ENCODE data around the gene CARS2. TPM values are rescaled to one million over a fixed set of nuclear protein-coding genes. Genes with fewer than 3 reads are reported as not detected.
"Not testable (repeated sequence)": the region's sequence is repeated elsewhere in the genome, so short reads cannot be mapped to it uniquely, and the experiment has no call there.

CARS2 gene
- total RNA-seq, 1 donor from 2014 or later, result 41.0 TPM

GRCh38 chr13:110699148-110700145, 6.5 kb downstream of the CARS2 start:
- no peaks in the 10 kb centered on the region for H3K9me3 ChIP-seq
- H3K4me1 ChIP-seq, result peaks cover 0 to 3% of the 10 kb centered on the region in 2 donors
- intact Hi-C loops (cut with DNase I), result no loop called here
- H3K27me3 ChIP-seq, result no peaks in the 10 kb centered on the region
- TF ChIP-seq, protein P1, sequence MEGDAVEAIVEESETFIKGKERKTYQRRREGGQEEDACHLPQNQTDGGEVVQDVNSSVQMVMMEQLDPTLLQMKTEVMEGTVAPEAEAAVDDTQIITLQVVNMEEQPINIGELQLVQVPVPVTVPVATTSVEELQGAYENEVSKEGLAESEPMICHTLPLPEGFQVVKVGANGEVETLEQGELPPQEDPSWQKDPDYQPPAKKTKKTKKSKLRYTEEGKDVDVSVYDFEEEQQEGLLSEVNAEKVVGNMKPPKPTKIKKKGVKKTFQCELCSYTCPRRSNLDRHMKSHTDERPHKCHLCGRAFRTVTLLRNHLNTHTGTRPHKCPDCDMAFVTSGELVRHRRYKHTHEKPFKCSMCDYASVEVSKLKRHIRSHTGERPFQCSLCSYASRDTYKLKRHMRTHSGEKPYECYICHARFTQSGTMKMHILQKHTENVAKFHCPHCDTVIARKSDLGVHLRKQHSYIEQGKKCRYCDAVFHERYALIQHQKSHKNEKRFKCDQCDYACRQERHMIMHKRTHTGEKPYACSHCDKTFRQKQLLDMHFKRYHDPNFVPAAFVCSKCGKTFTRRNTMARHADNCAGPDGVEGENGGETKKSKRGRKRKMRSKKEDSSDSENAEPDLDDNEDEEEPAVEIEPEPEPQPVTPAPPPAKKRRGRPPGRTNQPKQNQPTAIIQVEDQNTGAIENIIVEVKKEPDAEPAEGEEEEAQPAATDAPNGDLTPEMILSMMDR (IDR thresholded peaks at IDR 0.05), result no peak
- no peak overlapping the region for H3K27ac ChIP-seq
- peaks cover 49 to 52% of the 10 kb centered on the region in 2 donors for H3K36me3 ChIP-seq
- no peak overlapping the region for H3K4me3 ChIP-seq
- peak in 1 of 2 donors; percentile 49 for DNase-seq (ENCODE audit: low spot score in 2 of 2)

DNA sequence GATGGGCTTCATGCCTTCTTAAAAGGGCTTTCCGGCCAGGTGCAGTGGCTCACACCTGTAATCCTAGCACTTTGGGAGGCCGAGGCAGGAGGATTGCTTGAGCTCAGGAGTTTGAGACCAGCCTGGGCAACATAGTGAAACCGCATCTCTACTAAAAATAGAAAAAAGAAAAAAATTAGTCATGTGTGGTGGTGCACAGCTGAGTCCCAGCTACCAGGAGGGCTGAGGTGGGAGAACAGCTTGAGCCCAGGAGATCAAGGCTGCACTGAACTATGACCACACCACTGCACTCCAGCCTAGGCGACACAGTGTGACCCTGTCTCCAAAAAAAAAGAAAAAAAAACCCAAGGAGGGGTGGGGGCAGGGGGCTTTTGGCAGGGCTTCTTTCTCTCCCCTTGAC, 7.2 kb downstream of the CARS2 start:
- H3K27ac ChIP-seq, result no peak overlapping the region
- H3K36me3 ChIP-seq, result peaks cover 49 to 58% of the 10 kb centered on the region in 2 donors
- no peak overlapping the region for H3K4me3 ChIP-seq
- intact Hi-C loops (cut with DNase I), result no loop called here
- H3K27me3 ChIP-seq, result no peaks in the 10 kb centered on the region
- no peak for DNase-seq (ENCODE audit: low spot score in 2 of 2)
- H3K9me3 ChIP-seq, result no peaks in the 10 kb centered on the region
- TF ChIP-seq, protein P1 (IDR thresholded peaks at IDR 0.05), result no peak
- H3K4me1 ChIP-seq, result no peaks in the 10 kb centered on the region

GRCh38 chr13:110697842-110698241, 8.1 kb downstream of the CARS2 start:
- no peak overlapping the region for H3K4me3 ChIP-seq

GRCh38 chr13:110696776-110697175, 9.1 kb downstream of the CARS2 start:
- H3K4me1 ChIP-seq, result no peaks in the 10 kb centered on the region
- H3K9me3 ChIP-seq, result no peaks in the 10 kb centered on the region
- intact Hi-C loops (cut with DNase I), result no loop called here
- no peak overlapping the region for H3K27ac ChIP-seq
- DNase-seq (ENCODE audit: low spot score in 2 of 2), result peak in 1 of 2 donors; percentile 39
- no peaks in the 10 kb centered on the region for H3K27me3 ChIP-seq
- no peak overlapping the region for H3K4me3 ChIP-seq
- TF ChIP-seq, protein P1 (IDR thresholded peaks at IDR 0.05), result no peak
- H3K36me3 ChIP-seq, result peaks cover 49 to 70% of the 10 kb centered on the region in 2 donors

More at GRCh38 chr13:110697842-110698241, 8.1 kb downstream of the CARS2 start:
- DNase-seq (ENCODE audit: low spot score in 2 of 2), result peak in 1 of 2 donors; percentile 1
- Histone ChIP-seq H3K9me3 (no peaks in the 10 kb centered on the region), H3K36me3 (peaks cover 49 to 66% of the 10 kb centered on the region in 2 donors), H3K27me3 (no peaks in the 10 kb centered on the region), H3K4me1 (no peaks in the 10 kb centered on the region), H3K27ac (no peak overlapping the region)
- intact Hi-C loops (cut with DNase I), result no loop called here
- TF ChIP-seq, protein P1 (IDR thresholded peaks at IDR 0.05), result no peak

DNA sequence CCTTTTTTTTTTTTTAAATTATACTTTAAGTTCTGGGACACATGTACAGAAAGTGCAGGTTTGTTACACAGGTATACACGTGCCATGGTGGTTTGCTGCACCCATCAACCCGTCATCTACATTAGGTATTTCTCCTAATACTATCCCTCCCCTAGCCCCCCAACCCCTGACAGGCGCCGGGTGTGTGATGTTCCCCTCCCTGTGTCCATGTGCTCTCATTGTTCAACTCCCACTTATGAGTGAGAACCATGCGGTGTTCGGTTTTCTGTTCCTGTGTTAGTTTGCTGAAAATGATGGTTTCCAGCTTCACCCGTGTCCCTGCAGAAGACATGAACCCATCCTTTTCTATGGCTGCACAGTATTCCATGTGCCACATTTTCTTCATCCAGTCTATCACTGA, 10.1 kb downstream of the CARS2 start:
- intact Hi-C loops (cut with DNase I); H3K27ac ChIP-seq; H3K4me1 ChIP-seq; H3K27me3 ChIP-seq; H3K4me3 ChIP-seq; H3K9me3 ChIP-seq: not testable (repeated sequence)
- peak in 1 of 2 donors; percentile 22 for DNase-seq (ENCODE audit: low spot score in 2 of 2)
- H3K36me3 ChIP-seq, result peaks cover 48 to 66% of the 10 kb centered on the region in 2 donors

DNA sequence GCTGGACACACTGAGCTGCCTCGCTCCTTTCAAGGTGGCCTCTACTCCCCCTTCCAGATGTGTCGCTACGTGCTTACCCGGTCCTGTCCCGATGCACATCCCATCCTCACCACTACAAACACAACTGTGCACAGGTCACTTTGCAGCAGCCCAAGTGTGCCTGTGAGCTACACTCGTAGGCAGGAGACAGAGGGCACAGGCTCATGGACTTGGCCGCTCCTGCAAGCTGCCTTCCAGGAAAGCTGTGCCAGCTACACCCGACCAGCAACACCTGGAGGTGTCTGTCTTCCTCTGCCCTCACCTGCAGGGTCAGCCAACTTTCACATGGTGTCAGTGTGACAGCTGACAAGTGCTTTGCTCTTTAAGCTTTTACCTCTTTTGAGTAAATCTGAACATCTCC, 15.4 kb downstream of the CARS2 start:
- H3K27ac ChIP-seq, result no peak overlapping the region
- no peak overlapping the region for H3K4me3 ChIP-seq
- peak in 1 of 2 donors; percentile 44 for DNase-seq (ENCODE audit: low spot score in 2 of 2)
- H3K4me1 ChIP-seq, result no peaks in the 10 kb centered on the region
- H3K27me3 ChIP-seq, result no peaks in the 10 kb centered on the region
- no peaks in the 10 kb centered on the region for H3K9me3 ChIP-seq
- TF ChIP-seq, protein P1 (IDR thresholded peaks at IDR 0.05), result no peak
- intact Hi-C loops (cut with DNase I), result no loop called here
- H3K36me3 ChIP-seq, result peaks cover 35 to 53% of the 10 kb centered on the region in 2 donors
